ENCODE results near the gene RSRC1.

GRCh38 chr3:158166223-158166622 lies 56.3 kb downstream of the RSRC1 start:
- TF ChIP-seq CTCF (CRISPR knock-in tag; IDR thresholded peaks at IDR 0.05) (no peak), ZNF446 (CRISPR knock-in tag; IDR thresholded peaks at IDR 0.05) (no peak), ZBTB7B (CRISPR knock-in tag; IDR thresholded peaks at IDR 0.05) (no peak), ADNP (CRISPR knock-in tag; IDR thresholded peaks at IDR 0.05) (no peak), DMTF1 (CRISPR knock-in tag; IDR thresholded peaks at IDR 0.05) (no peak), ATF3 (CRISPR knock-in tag; IDR thresholded peaks at IDR 0.05) (no peak), REST (IDR thresholded peaks at IDR 0.05; ENCODE audit: borderline replicate concordance in 1 of 2, low read depth in 1 of 2, low read length in 2 of 2) (no peak), ZNF766 (CRISPR knock-in tag; IDR thresholded peaks at IDR 0.05; ENCODE audit: borderline replicate concordance) (no peak), U2AF2 (IDR thresholded peaks at IDR 0.05; ENCODE audit: low read depth, low read length) (no peak), USF2 (IDR thresholded peaks at IDR 0.05; ENCODE audit: low read depth, low read length) (no peak), USF2 (CRISPR knock-in tag; IDR thresholded peaks at IDR 0.05; ENCODE audit: borderline replicate concordance) (no peak), ZBTB40 (IDR thresholded peaks at IDR 0.05) (no peak), ZBTB40 (CRISPR knock-in tag; IDR thresholded peaks at IDR 0.05) (no peak), FOXP1 (IDR thresholded peaks at IDR 0.05) (no peak), FOXP1 (CRISPR knock-in tag; IDR thresholded peaks at IDR 0.05) (no peak), POLR2AphosphoS5 (IDR thresholded peaks at IDR 0.05; ENCODE audit: low read depth, low read length) (no peak)

Measured in HepG2 (cell line).